Measurements from ENCODE around the gene BOLA1.
A peak's percentile ranks its signal among the peaks of the same experiment; 100 is the strongest.
"Not testable (repeated sequence)": the region's sequence is repeated elsewhere in the genome, so short reads cannot be mapped to it uniquely, and the experiment has no call there.

BOLA1 gene

DNA sequence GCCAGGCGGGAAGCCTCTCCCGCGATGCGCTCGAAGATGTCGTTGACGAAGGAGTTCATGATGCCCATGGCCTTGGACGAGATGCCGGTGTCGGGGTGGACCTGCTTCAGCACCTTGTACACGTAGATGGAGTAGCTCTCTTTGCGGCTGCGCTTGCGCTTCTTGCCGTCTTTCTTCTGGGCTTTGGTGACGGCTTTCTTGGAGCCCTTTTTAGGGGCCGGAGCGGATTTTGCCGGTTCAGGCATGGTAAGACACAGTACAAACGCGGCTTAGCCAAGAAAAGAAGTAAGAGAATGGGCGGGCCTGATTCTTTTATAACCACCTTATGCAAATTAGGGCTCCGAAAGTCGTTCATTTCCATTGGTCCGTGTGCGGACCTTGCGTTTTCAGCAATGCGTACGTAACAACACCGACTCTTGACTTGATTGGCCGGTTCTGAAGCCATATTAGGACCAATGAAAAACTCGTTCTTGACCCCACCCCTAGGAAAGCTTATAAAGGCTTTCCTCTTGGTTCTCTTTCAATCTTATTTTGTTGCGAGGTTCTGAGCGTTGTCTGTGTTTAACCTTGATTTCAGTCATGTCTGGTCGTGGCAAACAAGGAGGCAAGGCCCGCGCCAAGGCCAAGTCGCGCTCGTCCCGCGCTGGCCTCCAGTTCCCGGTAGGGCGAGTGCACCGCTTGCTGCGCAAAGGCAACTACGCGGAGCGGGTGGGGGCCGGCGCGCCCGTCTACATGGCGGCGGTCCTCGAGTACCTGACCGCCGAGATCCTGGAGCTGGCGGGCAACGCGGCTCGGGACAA, 12.8 kb upstream of the BOLA1 start:
- Histone ChIP-seq H3K4me2 (ENCODE audit: low read depth, low read length) (peak overlapping the region; percentile 78; the same call in 1 of the 2 replicates), H3K9ac (ENCODE audit: low read length) (peak overlapping the region; percentile 86), H3K9me3 (replicated peaks; ENCODE audit: insufficient read depth, low read length) (no peaks in the 10 kb centered on the region)

GRCh38 chr1:149887196-149887455, 12.2 kb upstream of the BOLA1 start:
- H3K9me3 ChIP-seq (replicated peaks; ENCODE audit: insufficient read depth, low read length); H3K79me2 ChIP-seq (ENCODE audit: low read length); H2AFZ ChIP-seq (ENCODE audit: low read length); H4K20me1 ChIP-seq (ENCODE audit: insufficient read depth, low read length); H3K36me3 ChIP-seq (replicated peaks; ENCODE audit: insufficient read depth, low read length); H3K9me2 ChIP-seq (replicated peaks; ENCODE audit: insufficient read depth, low read length); H3K27me3 ChIP-seq (replicated peaks; ENCODE audit: insufficient read depth, low read length); DNase-seq: not testable (repeated sequence)
- peak overlapping the region; percentile 92 for H3K27ac ChIP-seq (ENCODE audit: low read length)
- H3K4me1 ChIP-seq (ENCODE audit: low read length): peaks cover 16% of the 10 kb centered on the region
- H3F3A ChIP-seq (ENCODE audit: insufficient read depth, low read length): peaks cover 55% of the 10 kb centered on the region
- peak overlapping the region; percentile 86 for H3K9ac ChIP-seq (ENCODE audit: low read length)
- H3K4me2 ChIP-seq (ENCODE audit: low read depth, low read length): peak overlapping the region; percentile 77
- H3K4me3 ChIP-seq (ENCODE audit: low read length): peak overlapping the region; percentile 64

More for the DNA sequence above, 12.8 kb upstream of the BOLA1 start:
- Histone ChIP-seq H3K9me2 (replicated peaks; ENCODE audit: insufficient read depth, low read length) (no peaks in the 10 kb centered on the region), H3K36me3 (replicated peaks; ENCODE audit: insufficient read depth, low read length) (no peaks in the 10 kb centered on the region), H3K27me3 (replicated peaks; ENCODE audit: insufficient read depth, low read length) (no peaks in the 10 kb centered on the region), H3K27ac (ENCODE audit: low read length) (peak overlapping the region; percentile 92), H2AFZ (ENCODE audit: low read length) (no peak overlapping the region), H3K79me2 (ENCODE audit: low read length) (no peaks in the 10 kb centered on the region), H4K20me1 (ENCODE audit: insufficient read depth, low read length) (no peaks in the 10 kb centered on the region), H3K4me1 (ENCODE audit: low read length) (peaks cover 16% of the 10 kb centered on the region), H3K4me3 (ENCODE audit: low read length) (peak overlapping the region; percentile 64), H3F3A (ENCODE audit: insufficient read depth, low read length) (peaks cover 55% of the 10 kb centered on the region)
- TF ChIP-seq CTCF (IDR thresholded peaks at IDR 0.05; ENCODE audit: low read length) (no peak), EZH2 (optimal IDR thresholded peaks at IDR 0.05; ENCODE audit: low read depth, low read length) (no peak), EZH2phosphoT487 (IDR thresholded peaks at IDR 0.05; ENCODE audit: low read length) (no peak)
- DNase-seq: peak; percentile 100

- DNase-seq: peak; percentile 100
- peak overlapping the region; percentile 64 for H3K4me3 ChIP-seq (ENCODE audit: low read length)
- no peaks in the 10 kb centered on the region for H3K36me3 ChIP-seq (replicated peaks; ENCODE audit: insufficient read depth, low read length)
- no peaks in the 10 kb centered on the region for H3K9me2 ChIP-seq (replicated peaks; ENCODE audit: insufficient read depth, low read length)
- TF ChIP-seq EZH2 (optimal IDR thresholded peaks at IDR 0.05; ENCODE audit: low read depth, low read length) (no peak), EZH2phosphoT487 (IDR thresholded peaks at IDR 0.05; ENCODE audit: low read length) (no peak), CTCF (IDR thresholded peaks at IDR 0.05; ENCODE audit: low read length) (no peak)
- H3K27ac ChIP-seq (ENCODE audit: low read length): peak overlapping the region; percentile 92
- peaks cover 55% of the 10 kb centered on the region for H3F3A ChIP-seq (ENCODE audit: insufficient read depth, low read length)
- peak overlapping the region; percentile 86 for H3K9ac ChIP-seq (ENCODE audit: low read length)
- no peak overlapping the region for H2AFZ ChIP-seq (ENCODE audit: low read length)
- H3K27me3 ChIP-seq (replicated peaks; ENCODE audit: insufficient read depth, low read length): no peaks in the 10 kb centered on the region
- H3K4me1 ChIP-seq (ENCODE audit: low read length): peaks cover 16% of the 10 kb centered on the region
- no peaks in the 10 kb centered on the region for H3K79me2 ChIP-seq (ENCODE audit: low read length)
- no peaks in the 10 kb centered on the region for H4K20me1 ChIP-seq (ENCODE audit: insufficient read depth, low read length)
- H3K4me2 ChIP-seq (ENCODE audit: low read depth, low read length): peak overlapping the region; percentile 80
- H3K9me3 ChIP-seq (replicated peaks; ENCODE audit: insufficient read depth, low read length): no peaks in the 10 kb centered on the region
Observed at GRCh38 chr1:149887456-149888246, 11.7 kb upstream of the BOLA1 start.
